ENCODE results near the gene ADORA2B.
"Not testable (repeated sequence)": the region's sequence is repeated elsewhere in the genome, so short reads cannot be mapped to it uniquely, and the experiment has no call there.

ADORA2B gene

GRCh38 chr17:15954222-15954621 is 9.3 kb downstream of the ADORA2B start:
- DNase-seq (ENCODE audit: low read depth in 2 of 2): no peak

- no peak for DNase-seq (ENCODE audit: low read depth in 2 of 2)
Measured at GRCh38 chr17:15955793-15956541, 11.0 kb downstream of the ADORA2B start.

- no peak for DNase-seq (ENCODE audit: low read depth in 2 of 2)
Measured at GRCh38 chr17:15957206-15957605, 12.3 kb downstream of the ADORA2B start.

- no peak for DNase-seq (ENCODE audit: low read depth in 2 of 2)
Measured at GRCh38 chr17:15957608-15958307, 12.8 kb downstream of the ADORA2B start.

DNA sequence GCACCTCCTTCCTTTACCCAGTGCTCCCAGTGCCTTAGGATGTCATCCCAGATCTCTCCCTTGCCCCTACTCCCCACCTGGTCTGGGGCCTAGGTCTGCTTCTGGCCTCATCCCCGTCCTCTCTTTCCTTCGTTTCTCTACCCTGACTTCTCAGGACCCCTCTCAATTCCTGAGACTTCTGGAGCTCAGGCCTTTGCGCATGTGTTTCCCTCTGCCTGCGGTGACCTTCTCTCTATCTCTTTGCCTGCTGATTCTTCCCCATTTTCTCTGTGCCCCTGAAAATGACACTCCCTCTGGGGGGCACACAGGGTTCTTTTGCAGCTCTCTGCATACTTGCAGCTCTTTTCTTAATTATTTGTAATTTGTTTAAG is 13.5 kb downstream of the ADORA2B start:
- DNase-seq (ENCODE audit: low read depth in 2 of 2): no peak

DNA sequence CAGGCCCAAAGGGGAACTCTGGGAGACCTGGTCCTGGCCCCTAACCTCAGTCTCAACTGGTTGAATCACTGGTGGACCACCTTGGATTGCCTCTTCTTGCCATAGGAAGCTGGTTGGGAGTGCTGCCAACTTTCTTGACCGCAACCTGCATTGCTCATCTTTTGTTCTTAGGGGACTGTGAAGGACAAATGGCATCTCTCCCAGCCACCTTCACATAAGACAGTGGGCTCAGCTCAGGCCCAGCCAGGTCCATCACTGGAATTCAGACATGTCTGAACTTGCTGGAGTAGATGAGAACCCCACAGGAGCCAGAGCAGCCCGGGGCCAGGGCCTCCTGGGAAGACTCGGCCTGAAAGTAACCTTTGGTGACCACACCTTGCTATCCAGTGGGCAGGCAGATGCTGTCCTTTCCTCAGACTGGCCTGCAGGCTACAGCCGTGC is 18.8 kb downstream of the ADORA2B start:
- no peak for DNase-seq (ENCODE audit: low read depth in 2 of 2)

- DNase-seq (ENCODE audit: low read depth in 2 of 2): no peak
Measured at GRCh38 chr17:15965528-15965927, 20.6 kb downstream of the ADORA2B start.

DNA sequence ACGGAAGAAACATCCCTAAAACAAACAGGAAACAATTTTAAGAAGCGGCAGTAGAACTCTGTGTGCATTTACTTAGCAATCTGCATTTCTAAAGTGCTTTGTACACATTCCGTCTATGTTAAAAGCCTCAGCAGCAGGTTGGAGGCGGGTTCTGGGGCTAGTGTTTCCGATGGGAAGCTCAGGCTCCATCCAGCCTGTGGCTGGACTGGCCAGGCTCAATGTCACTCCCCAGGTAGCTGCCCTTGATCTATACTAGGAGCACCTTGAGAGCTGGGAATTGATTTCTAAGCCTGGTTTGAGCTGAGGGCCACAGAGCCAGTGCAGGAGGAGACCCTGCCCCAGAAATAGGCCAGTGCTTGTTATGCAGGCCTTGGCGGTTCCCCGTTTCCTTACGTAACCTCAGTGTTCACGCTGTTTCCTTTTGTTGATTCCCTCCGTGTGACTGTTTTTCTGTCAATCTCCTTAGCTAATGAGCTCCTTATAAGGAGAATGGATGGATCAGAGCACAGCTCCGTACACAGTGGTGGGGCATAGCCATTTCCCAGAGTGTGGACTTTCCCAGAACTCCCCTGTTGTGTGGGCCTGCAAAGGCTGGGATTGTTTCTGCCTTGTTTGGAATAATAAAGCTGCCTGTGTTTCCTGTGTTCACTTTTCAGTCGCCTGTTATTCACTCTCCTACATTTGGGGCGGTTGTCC is 21.4 kb downstream of the ADORA2B start:
- no peak for DNase-seq (ENCODE audit: low read depth in 2 of 2)

DNA sequence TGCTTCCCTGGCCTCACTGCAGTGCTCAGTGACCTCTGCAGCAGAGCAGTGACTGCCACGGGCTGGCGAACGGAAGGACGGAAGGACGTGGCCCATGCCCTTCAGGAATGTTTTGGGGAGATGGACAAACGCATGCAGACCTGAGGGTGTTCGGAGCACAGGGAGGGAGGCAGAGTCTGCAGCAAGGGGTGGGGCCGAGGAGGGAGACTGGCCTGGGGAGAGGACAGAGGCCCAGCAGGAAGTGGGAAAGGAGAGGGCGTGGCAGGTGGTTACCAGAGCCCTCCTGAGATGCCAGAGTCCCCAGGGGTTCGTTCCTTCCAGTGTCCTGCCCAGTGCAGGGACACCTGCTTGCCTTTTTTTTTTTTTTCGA is 21.9 kb downstream of the ADORA2B start:
- no peak for DNase-seq (ENCODE audit: low read depth in 2 of 2)

GRCh38 chr17:15967706-15968399 is 22.9 kb downstream of the ADORA2B start:
- DNase-seq (ENCODE audit: low read depth in 2 of 2): no peak

- no peak for DNase-seq (ENCODE audit: low read depth in 2 of 2)
Measured at GRCh38 chr17:15969463-15969862, 24.5 kb downstream of the ADORA2B start.

- DNase-seq (ENCODE audit: low read depth in 2 of 2): no peak
Measured at GRCh38 chr17:15970500-15970899, 25.6 kb downstream of the ADORA2B start.

DNA sequence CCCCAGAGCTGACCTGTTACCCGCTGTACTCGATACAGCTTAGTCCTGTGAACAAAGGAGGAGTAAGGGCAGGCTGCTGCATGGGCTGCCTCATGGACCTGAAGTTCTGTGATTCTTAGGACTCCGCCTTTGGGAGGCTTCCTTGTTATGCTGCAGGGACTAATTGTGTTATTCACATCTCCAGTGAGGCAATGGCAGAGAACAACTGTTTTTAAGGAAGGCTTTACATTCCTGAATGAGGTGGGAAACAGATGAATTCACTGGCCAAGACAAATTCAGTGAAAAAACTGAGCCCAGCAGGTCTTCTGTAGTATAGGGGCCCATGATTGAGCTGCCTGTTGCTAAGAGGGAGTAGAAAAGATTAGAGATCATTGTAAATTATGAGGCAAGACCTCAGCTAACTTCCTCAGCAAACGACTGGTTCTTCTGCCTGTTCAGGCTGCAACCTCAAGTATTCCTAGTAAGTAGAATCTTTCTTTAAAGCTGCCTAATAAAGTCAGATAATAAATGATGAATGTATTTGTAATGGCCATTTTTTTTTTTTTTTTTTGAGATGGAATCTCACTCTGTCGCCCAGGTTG is 26.3 kb downstream of the ADORA2B start:
- DNase-seq (ENCODE audit: low read depth in 2 of 2): no peak

DNA sequence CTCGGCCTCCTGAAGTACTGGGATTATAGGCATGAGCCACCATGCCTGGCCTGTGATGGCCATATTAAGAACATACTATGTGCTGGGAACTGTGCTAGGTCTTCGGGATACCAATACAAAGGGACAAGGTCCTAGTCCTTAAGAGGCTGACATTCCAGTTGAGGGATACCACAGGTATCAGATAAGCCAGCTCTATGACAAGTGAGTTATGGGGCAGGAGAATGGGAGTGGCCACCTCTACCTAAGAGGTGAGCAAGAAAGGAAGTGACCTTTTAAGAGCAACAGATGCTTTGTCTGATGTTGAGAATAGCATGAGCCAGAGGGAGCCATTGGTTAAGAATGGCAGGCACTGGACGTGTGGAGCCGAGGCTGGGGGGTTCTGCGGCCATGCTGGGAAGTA is 27.0 kb downstream of the ADORA2B start:
- DNase-seq (ENCODE audit: low read depth in 2 of 2): no peak

DNA sequence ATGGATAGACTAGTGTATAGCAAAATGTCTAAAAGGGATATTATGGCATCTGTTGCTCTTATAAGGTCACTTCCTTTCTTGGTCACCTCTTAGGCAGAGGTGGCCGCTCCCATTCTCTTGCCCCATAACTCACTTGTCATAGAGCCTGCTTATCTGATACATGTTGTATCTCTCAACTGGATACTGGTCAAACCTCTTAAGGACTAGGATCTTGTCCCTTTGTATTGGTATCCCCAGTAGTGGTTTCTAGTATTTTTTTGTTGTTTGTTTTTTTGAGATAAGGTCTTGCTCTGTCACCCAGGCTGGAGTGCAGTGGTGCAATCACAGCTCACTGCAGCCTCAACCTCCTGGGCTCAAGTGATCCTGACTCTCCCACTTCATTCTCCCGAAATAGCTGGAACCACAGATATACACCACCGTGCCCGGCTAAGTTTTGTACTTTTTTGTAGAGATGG is 27.6 kb downstream of the ADORA2B start:
- DNase-seq (ENCODE audit: low read depth in 2 of 2): no peak

DNA sequence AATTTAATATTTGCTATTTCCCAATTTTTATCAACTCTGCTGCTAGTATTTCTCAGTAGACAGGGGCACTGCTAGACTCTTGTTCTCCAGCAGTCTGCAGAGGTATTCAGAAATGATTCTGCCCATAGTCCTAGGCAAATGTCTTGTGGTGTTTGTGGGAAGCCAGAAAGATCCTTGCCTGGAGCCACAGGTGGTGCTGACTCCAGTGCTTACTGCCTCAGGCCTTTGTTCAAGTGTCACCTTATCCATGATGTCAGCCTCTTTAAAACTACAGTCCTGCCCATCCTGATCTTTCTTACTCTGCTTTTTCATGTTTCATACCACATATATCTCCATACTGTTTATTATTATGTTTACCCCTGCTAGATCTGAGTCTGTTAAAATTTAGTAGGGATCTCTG is 28.1 kb downstream of the ADORA2B start:
- no peak for DNase-seq (ENCODE audit: low read depth in 2 of 2)

- DNase-seq (ENCODE audit: low read depth in 2 of 2): no peak
Measured at GRCh38 chr17:15973834-15974233, 28.9 kb downstream of the ADORA2B start.

DNA sequence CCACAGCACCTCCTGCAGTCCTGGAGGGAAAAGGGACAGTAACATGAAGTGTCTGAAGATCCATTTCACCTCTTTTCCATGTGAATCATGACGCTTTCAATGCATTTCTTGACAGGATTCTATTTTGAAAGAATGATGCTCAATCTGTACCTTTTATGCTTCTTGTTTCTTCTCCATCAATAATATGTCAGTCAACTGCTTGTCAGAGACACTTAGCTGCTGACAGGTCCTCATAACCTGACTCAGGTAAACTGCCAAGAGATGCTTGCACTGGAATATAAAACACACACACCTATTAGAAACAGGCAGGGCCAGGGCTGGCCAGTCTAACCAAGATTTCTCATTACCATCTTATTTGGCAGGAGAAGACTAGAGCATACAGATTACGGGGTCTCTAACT is 33.0 kb downstream of the ADORA2B start:
- no peak for DNase-seq (ENCODE audit: low read depth in 2 of 2)

- no peak for DNase-seq (ENCODE audit: low read depth in 2 of 2)
Measured at GRCh38 chr17:15978606-15979005, 33.7 kb downstream of the ADORA2B start.

GRCh38 chr17:15979013-15979412 is 34.1 kb downstream of the ADORA2B start:
- DNase-seq (ENCODE audit: low read depth in 2 of 2): not testable (repeated sequence)

DNA sequence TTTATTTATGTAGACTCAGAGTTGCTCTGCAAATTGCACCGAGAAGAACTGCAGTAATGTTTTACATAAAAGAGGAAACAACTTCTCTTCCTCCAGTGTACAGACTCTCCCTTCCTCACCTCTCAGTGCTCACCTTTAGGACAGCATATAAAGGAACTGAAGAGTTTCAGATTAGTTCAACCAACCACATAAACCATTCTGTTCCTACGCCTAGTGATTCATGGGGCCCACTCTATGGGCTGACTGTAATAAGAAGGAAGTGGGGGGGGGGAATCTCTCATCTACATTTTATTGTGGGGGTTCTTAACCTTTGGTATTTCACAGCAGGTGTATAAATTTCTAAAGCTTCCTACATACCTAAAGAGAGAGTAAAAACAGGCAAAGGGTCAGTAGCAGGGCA is 36.3 kb downstream of the ADORA2B start:
- no peak for DNase-seq (ENCODE audit: low read depth in 2 of 2)
